ENCODE measurements around the gene ADSL. TPM values are rescaled to one million over a fixed set of nuclear protein-coding genes. Genes with fewer than 3 reads are reported as not detected.

Gene ADSL
- total and polyA plus RNA-seq, 9 of the 15 experiments (the other 6 are each of a cell fraction or from before 2014, with no cell fraction given), result 112 to 322 (median 146) TPM

DNA sequence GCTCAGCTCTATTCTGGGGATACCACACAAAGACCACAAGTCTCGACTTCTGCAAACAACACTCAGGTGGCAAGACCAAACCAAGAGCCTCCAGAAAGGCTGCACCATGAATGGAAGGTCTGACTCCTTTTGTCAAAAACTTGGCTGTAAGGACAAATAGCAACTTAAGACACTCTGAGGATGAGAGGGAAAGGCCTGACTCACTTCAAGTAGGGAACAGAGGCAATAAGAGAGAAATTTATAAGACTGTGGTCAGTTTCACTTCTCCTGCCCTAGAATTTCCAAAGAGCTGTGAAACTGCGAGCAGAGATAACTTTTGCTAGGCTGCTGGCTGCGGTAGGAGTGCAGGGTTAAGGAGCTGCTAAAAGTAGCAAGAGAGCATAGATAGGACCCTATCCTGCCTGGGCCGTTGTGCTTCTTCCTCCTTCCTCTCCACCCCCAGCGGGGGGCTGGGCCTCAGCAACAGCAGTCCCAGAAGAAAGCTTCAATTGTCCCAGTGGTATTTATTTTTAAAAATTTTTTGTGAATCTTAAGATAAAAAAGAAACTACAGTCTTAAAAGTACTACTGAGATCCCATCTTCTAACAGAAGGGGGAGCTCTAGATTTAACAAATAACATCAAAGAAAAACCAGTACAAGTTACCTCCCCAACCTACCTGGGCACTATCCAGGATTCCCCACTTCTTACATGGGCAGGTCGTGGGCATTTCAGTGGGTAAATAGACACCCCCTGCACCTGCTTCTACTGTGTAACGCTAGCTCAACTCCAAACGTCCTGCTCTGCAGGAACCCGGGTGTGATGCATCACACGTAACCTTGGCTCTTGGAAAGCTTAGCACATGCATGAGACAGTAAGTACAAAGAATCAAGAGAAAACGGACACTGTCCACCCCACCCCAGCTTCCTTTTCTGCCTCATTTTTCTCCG, 90.5 kb downstream of the ADSL start (continued):
- TF ChIP-seq, protein P1, sequence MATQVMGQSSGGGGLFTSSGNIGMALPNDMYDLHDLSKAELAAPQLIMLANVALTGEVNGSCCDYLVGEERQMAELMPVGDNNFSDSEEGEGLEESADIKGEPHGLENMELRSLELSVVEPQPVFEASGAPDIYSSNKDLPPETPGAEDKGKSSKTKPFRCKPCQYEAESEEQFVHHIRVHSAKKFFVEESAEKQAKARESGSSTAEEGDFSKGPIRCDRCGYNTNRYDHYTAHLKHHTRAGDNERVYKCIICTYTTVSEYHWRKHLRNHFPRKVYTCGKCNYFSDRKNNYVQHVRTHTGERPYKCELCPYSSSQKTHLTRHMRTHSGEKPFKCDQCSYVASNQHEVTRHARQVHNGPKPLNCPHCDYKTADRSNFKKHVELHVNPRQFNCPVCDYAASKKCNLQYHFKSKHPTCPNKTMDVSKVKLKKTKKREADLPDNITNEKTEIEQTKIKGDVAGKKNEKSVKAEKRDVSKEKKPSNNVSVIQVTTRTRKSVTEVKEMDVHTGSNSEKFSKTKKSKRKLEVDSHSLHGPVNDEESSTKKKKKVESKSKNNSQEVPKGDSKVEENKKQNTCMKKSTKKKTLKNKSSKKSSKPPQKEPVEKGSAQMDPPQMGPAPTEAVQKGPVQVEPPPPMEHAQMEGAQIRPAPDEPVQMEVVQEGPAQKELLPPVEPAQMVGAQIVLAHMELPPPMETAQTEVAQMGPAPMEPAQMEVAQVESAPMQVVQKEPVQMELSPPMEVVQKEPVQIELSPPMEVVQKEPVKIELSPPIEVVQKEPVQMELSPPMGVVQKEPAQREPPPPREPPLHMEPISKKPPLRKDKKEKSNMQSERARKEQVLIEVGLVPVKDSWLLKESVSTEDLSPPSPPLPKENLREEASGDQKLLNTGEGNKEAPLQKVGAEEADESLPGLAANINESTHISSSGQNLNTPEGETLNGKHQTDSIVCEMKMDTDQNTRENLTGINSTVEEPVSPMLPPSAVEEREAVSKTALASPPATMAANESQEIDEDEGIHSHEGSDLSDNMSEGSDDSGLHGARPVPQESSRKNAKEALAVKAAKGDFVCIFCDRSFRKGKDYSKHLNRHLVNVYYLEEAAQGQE (IDR thresholded peaks at IDR 0.05; ENCODE audit: borderline replicate concordance), result peak; percentile 52; the same call in 1 of the 2 replicates
- TF ChIP-seq, protein P1 (CRISPR knock-in tag; IDR thresholded peaks at IDR 0.05; ENCODE audit: low read depth), result no peak

Other genes starting within 250 kb of the ADSL start
- 7.4 and 11.0 TPM in 2 replicates for gene TNRC6B, start 168.6 kb upstream of the ADSL start, total RNA-seq (2014; rRNA removed)
- gene TNRC6B, start 168.6 kb upstream of the ADSL start, total RNA-seq (2014; rRNA removed; fragmentation: Illumina TruSeq; extraction: Trizol), result 10.8 and 13.7 TPM in 2 replicates
- gene TNRC6B, start 168.6 kb upstream of the ADSL start, total RNA-seq (2015; rRNA removed; fragmentation: Illumina TruSeq; extraction: Trizol), result 10.3 and 11.5 TPM in 2 replicates
- gene TNRC6B, start 168.6 kb upstream of the ADSL start, total RNA-seq (2021), result 17.6 and 18.8 TPM in 2 replicates
- gene TNRC6B, start 168.6 kb upstream of the ADSL start, polyA plus RNA-seq (2011; rRNA removed), result 5.8 and 7.4 TPM in 2 replicates
- 5.3 and 5.8 TPM in 2 replicates for gene TNRC6B, start 168.6 kb upstream of the ADSL start, polyA plus RNA-seq (2014; fragmentation: Illumina TruSeq; extraction: Trizol)
- gene TNRC6B, start 168.6 kb upstream of the ADSL start, polyA plus RNA-seq (2014; fragmentation: Nextera tagmentation; extraction: Ambion mirVana), result 10 to 100 TPM in 1 of 2 experiments, under 1 TPM in 1; 0.96 to 14.7 TPM
- 6.9 and 7.3 TPM in 2 replicates for gene TNRC6B, start 168.6 kb upstream of the ADSL start, polyA plus RNA-seq (2014; rRNA removed)
- 32.9 and 52.2 TPM in 2 replicates for gene SGSM3, start 24.1 kb downstream of the ADSL start, total RNA-seq (2014; rRNA removed)
- gene SGSM3, start 24.1 kb downstream of the ADSL start, total RNA-seq (2014; rRNA removed; fragmentation: Illumina TruSeq; extraction: Trizol), result 6.8 and 10.0 TPM in 2 replicates
- 20.5 and 24.1 TPM in 2 replicates for gene SGSM3, start 24.1 kb downstream of the ADSL start, total RNA-seq (2015; rRNA removed; fragmentation: Illumina TruSeq; extraction: Trizol)
- 48.1 and 50.7 TPM in 2 replicates for gene SGSM3, start 24.1 kb downstream of the ADSL start, total RNA-seq (2021)
- 35.3 and 61.3 TPM in 2 replicates for gene SGSM3, start 24.1 kb downstream of the ADSL start, polyA plus RNA-seq (2011; rRNA removed)
- gene SGSM3, start 24.1 kb downstream of the ADSL start, polyA plus RNA-seq (2014; fragmentation: Illumina TruSeq; extraction: Trizol), result 18.0 and 34.2 TPM in 2 replicates
- 1 to 10 TPM; 1.5 to 2.1 TPM for gene SGSM3, start 24.1 kb downstream of the ADSL start, polyA plus RNA-seq (2014; fragmentation: Nextera tagmentation; extraction: Ambion mirVana)
- gene SGSM3, start 24.1 kb downstream of the ADSL start, polyA plus RNA-seq (2014; rRNA removed), result 55.4 and 56.2 TPM in 2 replicates

All from K562 (cell line).